ENCODE results near the gene BRME1.

Gene BRME1

GRCh38 chr19:13841962-13842290, 64.0 kb downstream of the BRME1 start:
- Histone ChIP-seq H3F3A (ENCODE audit: insufficient read depth) (peaks cover 3% of the 10 kb centered on the region; the same call in 1 of the 2 replicates), H3K27me3 (ENCODE audit: low read length) (no peaks in the 10 kb centered on the region), H4K20me1 (ENCODE audit: low read depth, low read length) (no peaks in the 10 kb centered on the region)

GRCh38 chr19:13841086-13841961, 64.6 kb downstream of the BRME1 start:
- H3K27ac ChIP-seq (ENCODE audit: low read depth, low read length), result no peak overlapping the region
- peak overlapping the region; percentile 58 for H3K4me2 ChIP-seq (ENCODE audit: low read depth, low read length, poor library complexity, severe bottlenecking)
- no peaks in the 10 kb centered on the region for H3F3A ChIP-seq (ENCODE audit: insufficient read depth)
- no peaks in the 10 kb centered on the region for H4K20me1 ChIP-seq (ENCODE audit: low read depth, low read length)
- no peaks in the 10 kb centered on the region for H3K27me3 ChIP-seq (ENCODE audit: low read length)
- H3K36me3 ChIP-seq (ENCODE audit: low read length), result no peaks in the 10 kb centered on the region
- no peak overlapping the region for H2AFZ ChIP-seq (ENCODE audit: low read depth, low read length, severe bottlenecking)
- no peak overlapping the region for H3K9ac ChIP-seq (ENCODE audit: low read length)
- H3K4me3 ChIP-seq (ENCODE audit: insufficient read depth, low read length, poor library complexity, severe bottlenecking), result no peak overlapping the region
- H3K9me3 ChIP-seq (ENCODE audit: insufficient read depth, low read length), result no peaks in the 10 kb centered on the region
- H3K79me2 ChIP-seq (ENCODE audit: insufficient read depth, low read length), result no peaks in the 10 kb centered on the region
- H3K9me2 ChIP-seq (replicated peaks; ENCODE audit: insufficient read depth, low read length), result no peaks in the 10 kb centered on the region
- TF ChIP-seq EZH2phosphoT487 (conservative IDR thresholded peaks at IDR 0.05; ENCODE audit: low read length) (no peak), CTCF (IDR thresholded peaks at IDR 0.05; ENCODE audit: insufficient read depth, low read length, poor library complexity, severe bottlenecking) (no peak)

More at GRCh38 chr19:13841962-13842290, 64.0 kb downstream of the BRME1 start:
- Histone ChIP-seq H3K79me2 (ENCODE audit: insufficient read depth, low read length) (no peaks in the 10 kb centered on the region), H3K9me2 (replicated peaks; ENCODE audit: insufficient read depth, low read length) (no peaks in the 10 kb centered on the region), H2AFZ (ENCODE audit: low read depth, low read length, severe bottlenecking) (no peak overlapping the region), H3K9me3 (ENCODE audit: insufficient read depth, low read length) (no peaks in the 10 kb centered on the region), H3K4me3 (ENCODE audit: insufficient read depth, low read length, poor library complexity, severe bottlenecking) (peak overlapping the region; percentile 57), H3K9ac (ENCODE audit: low read length) (peak overlapping the region; percentile 56), H3K27ac (ENCODE audit: low read depth, low read length) (no peak overlapping the region), H3K4me2 (ENCODE audit: low read depth, low read length, poor library complexity, severe bottlenecking) (peak overlapping the region; percentile 58), H3K36me3 (ENCODE audit: low read length) (no peaks in the 10 kb centered on the region)
- TF ChIP-seq EZH2phosphoT487 (conservative IDR thresholded peaks at IDR 0.05; ENCODE audit: low read length), result no peak
- TF ChIP-seq CTCF (IDR thresholded peaks at IDR 0.05; ENCODE audit: insufficient read depth, low read length, poor library complexity, severe bottlenecking), result no peak

GRCh38 chr19:13840305-13841085, 65.4 kb downstream of the BRME1 start:
- Histone ChIP-seq H3K27ac (ENCODE audit: low read depth, low read length) (no peak overlapping the region), H3K9me2 (replicated peaks; ENCODE audit: insufficient read depth, low read length) (no peaks in the 10 kb centered on the region), H3K9ac (ENCODE audit: low read length) (no peak overlapping the region), H3K36me3 (ENCODE audit: low read length) (no peaks in the 10 kb centered on the region), H4K20me1 (ENCODE audit: low read depth, low read length) (no peaks in the 10 kb centered on the region), H3K4me3 (ENCODE audit: insufficient read depth, low read length, poor library complexity, severe bottlenecking) (no peak overlapping the region), H3K27me3 (ENCODE audit: low read length) (no peaks in the 10 kb centered on the region), H2AFZ (ENCODE audit: low read depth, low read length, severe bottlenecking) (no peak overlapping the region), H3K79me2 (ENCODE audit: insufficient read depth, low read length) (no peaks in the 10 kb centered on the region), H3F3A (ENCODE audit: insufficient read depth) (no peaks in the 10 kb centered on the region), H3K4me2 (ENCODE audit: low read depth, low read length, poor library complexity, severe bottlenecking) (peak overlapping the region; percentile 37), H3K9me3 (ENCODE audit: insufficient read depth, low read length) (no peaks in the 10 kb centered on the region)
- no peak for TF ChIP-seq EZH2phosphoT487 (conservative IDR thresholded peaks at IDR 0.05; ENCODE audit: low read length)
- no peak for TF ChIP-seq CTCF (IDR thresholded peaks at IDR 0.05; ENCODE audit: insufficient read depth, low read length, poor library complexity, severe bottlenecking)
